Epithelial cell of esophagus (primary cell): ENCODE results near the gene CNGB1.
"Not testable (repeated sequence)": the region's sequence is repeated elsewhere in the genome, so short reads cannot be mapped to it uniquely, and the experiment has no call there.

ENCODE experiments used
- DNase-seq: peaks from one replicate; pipeline ENCODE4 v3.0.0; 2010; ENCODE audit warnings: low read depth
- H3K4me3 ChIP-seq: 2 replicates; pipeline ENCODE4 v1.5.1; 2011; ENCODE audit warnings: mild to moderate bottlenecking, low read length, control low read depth
- TF ChIP-seq, protein P1 (sequence below): IDR thresholded peaks from 2 replicates; pipeline ENCODE4 v1.5.1; 2011; ENCODE audit warnings: low read depth, mild to moderate bottlenecking, low read length, control low read depth, inconsistent platforms; ENCODE audit not compliant: insufficient read depth; ENCODE audit errors: missing control alignments

The CNGB1 gene

DNA sequence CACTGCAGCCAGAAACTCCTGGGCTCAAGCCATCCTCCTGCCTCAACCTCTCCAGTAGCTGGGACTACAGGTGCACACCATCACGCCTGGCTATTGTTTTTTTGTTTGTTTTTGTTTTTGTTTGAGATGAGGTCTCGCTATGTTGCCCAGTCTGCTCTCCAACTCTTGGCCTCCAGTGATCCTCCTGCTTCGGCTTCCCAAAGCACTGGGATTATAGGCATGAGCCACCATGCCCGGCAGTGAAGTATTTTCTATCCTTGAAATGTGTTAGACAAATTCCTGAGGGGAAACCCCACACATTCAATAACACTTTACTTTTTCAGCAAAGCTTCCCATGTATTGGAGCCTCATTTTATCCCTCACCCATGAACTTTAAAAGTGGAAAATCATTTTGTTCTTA lies 87.4 kb downstream of the CNGB1 start:
- TF ChIP-seq, protein P1, sequence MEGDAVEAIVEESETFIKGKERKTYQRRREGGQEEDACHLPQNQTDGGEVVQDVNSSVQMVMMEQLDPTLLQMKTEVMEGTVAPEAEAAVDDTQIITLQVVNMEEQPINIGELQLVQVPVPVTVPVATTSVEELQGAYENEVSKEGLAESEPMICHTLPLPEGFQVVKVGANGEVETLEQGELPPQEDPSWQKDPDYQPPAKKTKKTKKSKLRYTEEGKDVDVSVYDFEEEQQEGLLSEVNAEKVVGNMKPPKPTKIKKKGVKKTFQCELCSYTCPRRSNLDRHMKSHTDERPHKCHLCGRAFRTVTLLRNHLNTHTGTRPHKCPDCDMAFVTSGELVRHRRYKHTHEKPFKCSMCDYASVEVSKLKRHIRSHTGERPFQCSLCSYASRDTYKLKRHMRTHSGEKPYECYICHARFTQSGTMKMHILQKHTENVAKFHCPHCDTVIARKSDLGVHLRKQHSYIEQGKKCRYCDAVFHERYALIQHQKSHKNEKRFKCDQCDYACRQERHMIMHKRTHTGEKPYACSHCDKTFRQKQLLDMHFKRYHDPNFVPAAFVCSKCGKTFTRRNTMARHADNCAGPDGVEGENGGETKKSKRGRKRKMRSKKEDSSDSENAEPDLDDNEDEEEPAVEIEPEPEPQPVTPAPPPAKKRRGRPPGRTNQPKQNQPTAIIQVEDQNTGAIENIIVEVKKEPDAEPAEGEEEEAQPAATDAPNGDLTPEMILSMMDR = no peak
- no peak for DNase-seq

DNA sequence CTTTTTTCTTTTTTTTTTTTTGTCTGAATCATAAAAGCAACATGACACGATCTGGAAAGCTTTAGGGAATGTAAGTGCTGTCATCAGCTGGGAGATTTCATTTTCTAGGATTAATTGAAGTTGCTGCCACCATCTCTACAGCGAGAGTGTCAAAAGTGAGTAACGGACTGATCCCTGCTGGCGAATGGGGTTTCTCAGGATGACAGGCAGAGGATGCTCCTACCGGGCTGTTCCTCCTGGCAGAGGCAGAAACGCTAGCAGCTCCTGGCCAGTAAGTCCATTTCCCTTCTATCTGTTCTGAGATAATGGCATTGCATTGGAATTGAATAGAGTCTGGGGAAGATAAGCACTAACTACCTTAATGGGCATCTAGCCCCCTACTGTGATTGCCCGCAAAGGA lies 88.1 kb downstream of the CNGB1 start:
- TF ChIP-seq, protein P1 = no peak
- DNase-seq = no peak
- no peak overlapping the region for H3K4me3 ChIP-seq

More for the DNA sequence above, 87.4 kb downstream of the CNGB1 start:
- H3K4me3 ChIP-seq = no peak overlapping the region

DNA sequence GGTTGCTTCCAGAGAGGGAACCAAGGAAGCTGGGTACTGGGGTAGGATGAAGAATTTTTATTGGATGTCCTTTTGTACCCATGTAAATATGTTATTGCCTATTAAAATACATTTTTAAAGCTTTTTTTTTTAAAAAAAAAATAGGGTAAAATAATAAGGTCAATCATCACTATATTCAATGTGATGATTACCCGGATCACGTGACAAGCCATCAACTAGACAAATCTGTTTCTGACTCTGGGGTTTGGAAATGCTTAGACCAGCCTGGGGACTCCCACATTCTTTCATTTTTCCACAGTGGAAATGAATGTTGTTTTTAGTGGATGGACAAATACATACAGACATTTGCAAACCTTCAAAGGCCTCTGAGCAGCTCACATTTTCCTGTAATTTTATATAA lies 88.7 kb downstream of the CNGB1 start:
- TF ChIP-seq, protein P1 = no peak
- DNase-seq = no peak
- H3K4me3 ChIP-seq = no peak overlapping the region

DNA sequence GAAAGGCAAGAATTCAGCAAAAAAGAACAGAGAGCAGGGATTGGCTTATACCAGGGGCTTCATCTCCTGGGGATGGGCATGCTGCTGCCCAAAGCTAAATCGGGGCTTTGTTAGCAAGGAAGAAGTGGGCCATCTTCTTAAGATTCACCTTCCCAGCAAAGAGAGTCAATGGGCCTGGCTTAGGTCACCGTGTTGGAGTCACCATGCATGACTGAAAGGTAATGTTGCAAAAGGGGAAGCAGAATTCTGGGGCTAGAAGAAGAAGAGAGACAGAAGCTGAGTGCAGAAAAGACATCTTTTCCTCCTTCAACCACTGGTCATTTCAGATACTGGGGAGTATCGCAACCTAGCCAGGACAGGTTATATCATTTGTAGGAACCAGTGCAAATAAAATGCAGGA lies 92.3 kb downstream of the CNGB1 start:
- H3K4me3 ChIP-seq = no peak overlapping the region
- no peak for DNase-seq
- TF ChIP-seq, protein P1 = no peak

DNA sequence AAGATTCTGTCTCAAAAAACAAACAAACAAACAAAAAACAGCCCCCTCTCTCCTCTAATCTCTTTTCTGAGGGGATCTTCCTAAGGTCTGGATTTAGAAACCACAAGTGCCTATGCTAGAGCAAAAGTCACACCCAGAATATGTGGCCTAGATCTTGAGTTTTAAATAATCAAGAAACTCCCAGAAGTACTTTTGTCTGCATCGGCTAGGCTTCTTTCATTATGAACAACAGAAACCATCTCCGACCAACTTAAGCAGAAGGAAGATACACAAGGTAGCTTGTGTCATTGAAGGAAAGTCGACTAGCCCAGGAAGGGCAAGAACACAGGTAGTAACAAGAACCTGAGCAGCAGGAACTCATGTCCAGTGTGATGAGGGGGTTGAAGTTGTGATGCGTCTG lies 94.7 kb downstream of the CNGB1 start:
- no peak overlapping the region for H3K4me3 ChIP-seq
- no peak for DNase-seq
- TF ChIP-seq, protein P1 = no peak

DNA sequence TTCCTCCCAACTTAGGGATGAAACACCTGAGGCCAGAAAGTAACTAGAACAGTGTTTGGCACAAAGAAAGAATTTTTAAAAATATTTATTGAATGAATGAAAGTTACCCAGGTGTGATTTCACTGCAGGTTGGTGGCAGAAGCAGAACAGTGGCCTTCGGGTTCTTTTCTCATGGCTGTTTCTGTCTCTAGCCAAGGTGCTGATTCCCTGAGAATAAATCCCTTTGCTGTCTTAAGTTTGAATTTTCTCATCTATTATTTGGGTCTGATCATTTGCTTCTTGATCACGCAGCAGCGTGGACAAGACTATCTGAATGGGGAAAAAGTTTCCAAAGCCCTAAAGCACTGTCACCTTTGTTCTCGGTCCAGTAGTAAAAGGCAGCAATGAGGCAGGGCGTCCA lies 95.6 kb downstream of the CNGB1 start:
- no peak overlapping the region for H3K4me3 ChIP-seq
- TF ChIP-seq, protein P1 = no peak
- DNase-seq = no peak

DNA sequence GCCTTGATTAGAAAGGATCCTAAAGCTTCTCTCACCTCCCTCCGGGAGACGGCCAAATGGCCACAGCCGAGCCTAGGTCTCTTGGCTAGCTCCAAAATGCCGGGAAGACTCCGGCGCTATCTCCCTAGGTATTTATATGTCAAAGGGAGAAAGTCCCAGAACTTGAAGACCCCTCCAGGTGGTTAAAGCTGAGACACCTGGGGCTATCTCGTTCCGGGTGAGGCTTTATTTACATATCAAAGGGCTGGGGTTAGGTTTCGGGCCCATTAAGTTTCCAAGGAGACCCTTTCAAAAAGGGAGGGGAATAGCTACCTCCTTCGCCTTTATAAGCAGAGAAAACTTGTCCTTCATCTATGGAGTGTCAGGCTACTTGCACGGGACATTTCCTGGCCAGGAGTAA lies 97.7 kb downstream of the CNGB1 start:
- H3K4me3 ChIP-seq = no peak overlapping the region
- no peak for DNase-seq
- TF ChIP-seq, protein P1 = no peak

DNA sequence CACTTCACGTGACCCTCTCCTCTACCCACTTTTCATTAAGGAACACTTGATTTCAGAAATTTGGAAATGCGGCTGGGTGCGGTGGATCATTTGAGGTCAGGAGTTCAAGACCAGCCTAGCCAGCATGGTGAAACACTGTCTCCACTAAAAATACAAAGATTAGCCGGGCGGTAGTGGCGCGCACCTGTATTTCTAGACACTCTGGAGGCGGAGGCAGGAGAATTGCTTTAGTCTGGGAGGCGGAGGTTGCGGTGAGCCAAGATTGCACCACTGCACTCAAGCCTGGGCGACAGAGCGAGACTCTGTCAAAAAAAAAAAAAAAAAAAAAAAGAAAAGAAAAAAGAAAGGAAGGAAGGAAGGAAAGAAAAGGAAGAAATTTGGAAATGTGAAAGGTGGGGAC lies 98.2 kb downstream of the CNGB1 start:
- H3K4me3 ChIP-seq, DNase-seq: not testable (repeated sequence)
